Kidney epithelial cell (primary cell): Measurements from ENCODE around the gene POLA2. TPM values are rescaled to one million over a fixed set of nuclear protein-coding genes. Genes with fewer than 3 reads are reported as not detected.

ENCODE experiments used
- DNase-seq: peaks from one replicate; pipeline ENCODE4 v3.0.0-alpha.2; 2010; ENCODE audit warnings: low read depth
- H3K27me3 ChIP-seq: 2 replicates; pipeline ENCODE4 v1.6.0; 2011; ENCODE audit warnings: low read length; ENCODE audit not compliant: control insufficient read depth, insufficient read depth
- H3K36me3 ChIP-seq: 2 replicates; pipeline ENCODE4 v1.5.1; 2011; ENCODE audit warnings: low read length; ENCODE audit not compliant: control insufficient read depth, insufficient read depth
- H3K4me3 ChIP-seq: 2 replicates; pipeline ENCODE4 v1.5.1; 2011; ENCODE audit warnings: low read depth, mild to moderate bottlenecking, control low read depth, low read length
- total RNA-seq: library from RNA; depleted of rRNA; stranded (reverse); fragments of >200 nt; gene quantifications from 2 replicates; pipeline ENCODE4 v1.2.3, GENCODE V29; 2015
- TF ChIP-seq, protein P1 (sequence below): IDR thresholded peaks from 2 replicates; pipeline ENCODE4 v1.5.1; 2011; ENCODE audit warnings: mild to moderate bottlenecking, moderate library complexity, low read length, control low read depth, inconsistent platforms; ENCODE audit not compliant: insufficient read depth, poor library complexity, severe bottlenecking

POLA2 gene
- total RNA-seq, 1 donor from 2014 or later: 11.5 TPM

DNA sequence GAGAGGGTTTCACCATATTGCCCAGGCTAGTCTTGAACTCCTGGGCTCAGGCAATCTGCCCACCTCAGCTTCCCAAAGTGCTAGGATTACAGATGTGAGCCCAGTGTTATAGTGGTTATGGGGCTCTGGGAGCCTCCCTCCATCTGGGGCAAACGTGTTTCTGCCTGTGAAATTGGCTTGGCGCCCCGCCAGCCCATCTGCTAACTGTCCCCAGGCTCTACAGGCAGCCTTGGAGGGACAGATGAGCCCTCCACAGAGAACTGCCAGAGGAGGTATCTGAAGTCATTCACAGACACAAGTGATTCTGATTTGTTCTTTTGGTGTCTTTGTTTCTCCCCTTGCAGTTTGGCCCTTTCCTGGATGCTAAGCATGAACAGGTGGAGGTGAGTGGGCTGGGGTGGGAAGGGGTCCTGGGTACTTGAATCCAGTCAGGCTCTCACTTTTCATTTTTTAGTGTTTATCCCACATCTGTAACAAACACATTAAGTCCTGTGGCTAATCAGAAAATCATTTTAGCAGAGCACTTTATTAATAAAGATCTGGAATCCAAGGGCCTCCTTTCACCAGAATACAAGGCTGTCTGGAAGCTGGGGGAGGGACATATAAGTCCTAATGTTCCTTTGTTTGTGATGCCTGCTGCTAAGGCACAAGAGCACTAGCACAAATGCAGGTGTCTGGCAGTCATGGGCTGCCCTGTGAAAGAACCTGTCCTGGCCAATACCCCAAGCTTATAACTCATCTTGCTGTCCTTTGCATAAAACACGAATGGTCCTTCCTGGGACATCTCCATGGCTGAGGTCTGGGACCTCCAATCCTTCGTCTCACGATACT lies 27.2 kb downstream of the POLA2 start:
- DNase-seq: no peak
- TF ChIP-seq, protein P1, sequence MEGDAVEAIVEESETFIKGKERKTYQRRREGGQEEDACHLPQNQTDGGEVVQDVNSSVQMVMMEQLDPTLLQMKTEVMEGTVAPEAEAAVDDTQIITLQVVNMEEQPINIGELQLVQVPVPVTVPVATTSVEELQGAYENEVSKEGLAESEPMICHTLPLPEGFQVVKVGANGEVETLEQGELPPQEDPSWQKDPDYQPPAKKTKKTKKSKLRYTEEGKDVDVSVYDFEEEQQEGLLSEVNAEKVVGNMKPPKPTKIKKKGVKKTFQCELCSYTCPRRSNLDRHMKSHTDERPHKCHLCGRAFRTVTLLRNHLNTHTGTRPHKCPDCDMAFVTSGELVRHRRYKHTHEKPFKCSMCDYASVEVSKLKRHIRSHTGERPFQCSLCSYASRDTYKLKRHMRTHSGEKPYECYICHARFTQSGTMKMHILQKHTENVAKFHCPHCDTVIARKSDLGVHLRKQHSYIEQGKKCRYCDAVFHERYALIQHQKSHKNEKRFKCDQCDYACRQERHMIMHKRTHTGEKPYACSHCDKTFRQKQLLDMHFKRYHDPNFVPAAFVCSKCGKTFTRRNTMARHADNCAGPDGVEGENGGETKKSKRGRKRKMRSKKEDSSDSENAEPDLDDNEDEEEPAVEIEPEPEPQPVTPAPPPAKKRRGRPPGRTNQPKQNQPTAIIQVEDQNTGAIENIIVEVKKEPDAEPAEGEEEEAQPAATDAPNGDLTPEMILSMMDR: no peak
- no peaks in the 10 kb centered on the region for H3K27me3 ChIP-seq
- no peak overlapping the region for H3K4me3 ChIP-seq
- no peaks in the 10 kb centered on the region for H3K36me3 ChIP-seq

DNA sequence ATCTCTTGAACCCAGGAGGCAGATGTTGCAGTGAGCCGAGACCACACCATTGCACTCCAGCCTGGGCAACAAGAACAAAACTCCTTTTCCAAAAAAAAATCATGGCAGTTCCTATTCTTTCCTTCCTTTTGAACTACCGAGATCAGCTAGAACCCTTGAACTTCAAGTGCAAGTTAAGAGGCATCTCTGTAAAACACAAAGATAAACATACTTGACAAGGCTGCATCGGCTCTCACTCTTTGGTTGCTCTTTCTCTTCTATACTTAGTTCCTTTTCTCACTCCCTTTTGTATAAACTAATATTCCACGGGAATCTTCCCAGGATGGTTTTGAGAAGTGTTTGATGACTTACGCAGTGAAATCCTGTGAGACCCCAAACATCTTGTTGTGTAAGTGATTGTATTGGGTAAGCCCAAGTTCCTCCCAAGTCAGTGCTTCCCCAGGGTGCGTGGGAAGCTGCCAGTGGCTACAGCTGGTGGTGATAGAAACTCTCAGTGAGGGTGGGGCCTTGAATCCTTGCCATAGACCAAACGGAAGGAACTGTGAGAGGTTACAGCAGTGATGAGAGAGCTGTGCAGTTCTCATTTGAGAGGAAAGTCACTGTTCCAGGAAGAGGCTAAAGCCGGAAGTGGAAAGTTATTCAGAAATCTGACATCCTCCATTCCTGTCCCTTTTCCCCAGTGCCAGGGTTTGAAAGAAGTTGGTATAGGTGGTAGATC lies 28.8 kb downstream of the POLA2 start:
- Histone ChIP-seq H3K4me3 (no peak overlapping the region), H3K27me3 (no peaks in the 10 kb centered on the region), H3K36me3 (no peaks in the 10 kb centered on the region)
- TF ChIP-seq, protein P1: no peak
- DNase-seq: no peak

DNA sequence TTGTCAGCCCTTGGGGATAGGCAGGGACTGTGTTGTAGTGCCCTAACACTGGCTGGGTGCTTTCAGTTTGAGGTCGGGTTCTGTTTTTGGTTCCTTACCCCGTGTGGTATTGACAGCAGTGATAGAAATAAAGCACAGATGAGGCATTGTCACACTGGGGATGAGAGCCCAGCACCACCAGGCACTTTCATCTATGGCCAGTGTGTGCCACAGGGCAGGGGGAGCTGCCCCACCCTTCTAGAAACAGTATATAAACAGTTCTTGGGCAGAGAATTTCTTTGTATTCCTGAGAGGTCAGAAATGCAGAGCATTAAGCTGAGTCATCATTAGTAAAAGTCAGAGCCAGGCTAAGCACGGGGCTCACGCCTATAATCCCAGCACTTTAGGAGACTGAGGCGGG lies 29.9 kb downstream of the POLA2 start:
- no peaks in the 10 kb centered on the region for H3K36me3 ChIP-seq
- DNase-seq: no peak
- H3K4me3 ChIP-seq: no peak overlapping the region

DNA sequence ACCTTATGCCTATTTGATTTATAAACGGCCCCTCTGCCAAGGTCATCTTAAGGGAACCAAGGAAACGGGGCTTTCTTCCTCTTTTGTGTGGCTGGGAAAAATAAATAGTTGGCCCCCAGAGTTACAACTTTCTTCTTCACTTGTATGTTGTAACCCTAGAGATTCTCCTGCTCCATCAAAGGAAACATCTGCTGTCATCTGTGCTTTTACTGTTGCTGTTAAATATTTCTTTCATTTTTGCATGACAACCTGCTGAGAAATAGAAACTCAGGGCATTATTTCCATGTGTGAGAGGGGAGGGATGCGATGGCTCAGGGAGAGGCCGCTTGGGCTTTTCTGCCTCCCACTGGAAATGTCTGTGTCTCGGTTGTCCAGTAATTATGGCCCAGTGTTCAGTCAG lies 31.1 kb downstream of the POLA2 start:
- no peak overlapping the region for H3K4me3 ChIP-seq
- DNase-seq: no peak
- no peaks in the 10 kb centered on the region for H3K27me3 ChIP-seq
- no peaks in the 10 kb centered on the region for H3K36me3 ChIP-seq
- TF ChIP-seq, protein P1: no peak

More for the DNA sequence above, 29.9 kb downstream of the POLA2 start:
- TF ChIP-seq, protein P1: no peak
- no peaks in the 10 kb centered on the region for H3K27me3 ChIP-seq

DNA sequence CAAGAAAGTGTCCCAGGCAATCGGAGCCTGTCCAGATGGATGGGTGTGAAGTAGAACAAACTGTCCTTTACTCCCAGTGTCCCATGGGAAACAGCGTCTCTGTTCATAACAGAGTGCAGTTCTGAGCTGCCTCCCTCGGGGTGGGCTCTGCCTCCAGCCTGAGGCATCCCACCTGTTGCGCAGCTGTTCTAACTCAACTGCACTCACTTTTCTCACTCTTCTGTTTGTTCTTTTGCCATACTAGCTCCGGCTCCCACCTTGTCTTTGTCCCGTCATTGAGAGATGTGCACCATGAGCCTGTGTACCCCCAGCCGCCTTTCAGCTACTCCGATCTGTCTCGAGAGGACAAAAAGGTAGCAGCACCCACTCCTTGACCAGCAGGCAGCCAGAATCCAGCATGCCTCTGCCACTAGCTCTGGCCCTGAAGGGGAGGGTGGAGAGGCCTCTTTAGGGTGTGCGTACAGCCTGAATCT lies 32.2 kb downstream of the POLA2 start:
- TF ChIP-seq, protein P1: no peak

More for the DNA sequence above, 32.2 kb downstream of the POLA2 start:
- no peak for DNase-seq
- no peaks in the 10 kb centered on the region for H3K27me3 ChIP-seq
- no peak overlapping the region for H3K4me3 ChIP-seq
- no peaks in the 10 kb centered on the region for H3K36me3 ChIP-seq
